Measurements from ENCODE around the gene VARS2. TPM values are rescaled to one million over a fixed set of nuclear protein-coding genes. Genes with fewer than 3 reads are reported as not detected.

The VARS2 gene
- total RNA-seq, 1 experiment from 2014 or later, result 39.8 TPM

- Histone ChIP-seq H3K27me3 (ENCODE audit: insufficient read depth, low read length) (no peaks in the 10 kb centered on the region), H3K4me1 (ENCODE audit: control insufficient read depth in 1 of 2, insufficient read depth in 2 of 2, low read length in 2 of 2) (peaks cover 22% of the 10 kb centered on the region in 2 experiments), H3K9ac (ENCODE audit: low read length) (no peak overlapping the region), H3K79me2 (ENCODE audit: insufficient read depth, low read length) (peaks cover 47% of the 10 kb centered on the region), H3K4me2 (ENCODE audit: low read length) (no peak overlapping the region), H3K9me3 (ENCODE audit: control insufficient read depth in 1 of 2, insufficient read depth in 1 of 2, low read depth in 1 of 2, low read length in 2 of 2) (no peaks in the 10 kb centered on the region), H2AFZ (ENCODE audit: low read depth, low read length, poor library complexity, severe bottlenecking) (no peak overlapping the region), H3K9me2 (ENCODE audit: insufficient read depth) (no peaks in the 10 kb centered on the region), H3K27ac (ENCODE audit: low read depth, low read length) (no peak overlapping the region), H3K36me3 (ENCODE audit: control insufficient read depth in 1 of 2, insufficient read depth in 2 of 2, low read length in 2 of 2) (peaks cover 55% of the 10 kb centered on the region in 2 experiments), H4K20me1 (ENCODE audit: insufficient read depth) (no peaks in the 10 kb centered on the region), H3K4me3 (replicated peaks in 1 of 2; ENCODE audit: low read depth in 1 of 2, low read length in 2 of 2) (no peak overlapping the region)
- intact Hi-C loops (cut with micrococcal nuclease), result no loop called here
- POLR2A ChIA-PET, result no interaction called here
- BruUV-seq (replicated peaks), result no TSS peak
- ATAC-seq, result no peak
- RAD21 ChIA-PET (ENCODE audit: low non-redundant PET in 1 of 2, low total read pairs in 2 of 2, uncharacterized antibody in 2 of 2, unreplicated experiment in 2 of 2), result no interaction called here
- CTCF ChIA-PET, result no interaction called here
- no peak for DNase-seq (ENCODE audit: low read depth, low spot score)
- TF ChIP-seq CBX3 (IDR thresholded peaks at IDR 0.05; ENCODE audit: low read depth) (no peak), EGR1 (IDR thresholded peaks at IDR 0.05; ENCODE audit: low read depth) (no peak), SRF (IDR thresholded peaks at IDR 0.05; ENCODE audit: low read depth) (no peak), POLR2AphosphoS5 (IDR thresholded peaks at IDR 0.05; ENCODE audit: low read depth, low read length) (no peak)
Observed at GRCh38 chr6:30891450-30891723, 22.7 kb upstream of the VARS2 start.

GRCh38 chr6:30891816-30892538, 22.1 kb upstream of the VARS2 start:
- TF ChIP-seq POLR2AphosphoS5 (IDR thresholded peaks at IDR 0.05; ENCODE audit: low read depth, low read length), result no peak
- TF ChIP-seq ZFX (IDR thresholded peaks at IDR 0.05), result no peak
- TF ChIP-seq REST (IDR thresholded peaks at IDR 0.05; ENCODE audit: low read depth), result no peak
- no peak for TF ChIP-seq ELF1 (IDR thresholded peaks at IDR 0.05; ENCODE audit: borderline replicate concordance, low read depth)
- TF ChIP-seq FOSL1 (IDR thresholded peaks at IDR 0.05; ENCODE audit: low read depth), result no peak
- no peak for TF ChIP-seq CEBPB (IDR thresholded peaks at IDR 0.05; ENCODE audit: low read depth)
- TF ChIP-seq CTCF (IDR thresholded peaks at IDR 0.05 in 2 of 3, conservative IDR thresholded peaks at IDR 0.05 in 1 of 3; ENCODE audit: borderline replicate concordance in 1 of 3, insufficient read depth in 1 of 3, low read depth in 2 of 3, low read length in 2 of 3), result no peak
- peaks cover 60 to 61% of the 10 kb centered on the region in 2 experiments for H3K36me3 ChIP-seq (ENCODE audit: control insufficient read depth in 1 of 2, insufficient read depth in 2 of 2, low read length in 2 of 2)
- no peaks in the 10 kb centered on the region for H4K20me1 ChIP-seq (ENCODE audit: insufficient read depth)
- ATAC-seq, result no peak
- peaks cover 16% of the 10 kb centered on the region in 2 experiments for H3K4me1 ChIP-seq (ENCODE audit: control insufficient read depth in 1 of 2, insufficient read depth in 2 of 2, low read length in 2 of 2)
- H3K27me3 ChIP-seq (ENCODE audit: insufficient read depth, low read length), result no peaks in the 10 kb centered on the region
- BruUV-seq (replicated peaks), result no TSS peak
- no peaks in the 10 kb centered on the region for H3K9me2 ChIP-seq (ENCODE audit: insufficient read depth)
- H3K27ac ChIP-seq (ENCODE audit: low read depth, low read length), result 0 out of 2 replicates have a peak overlapping the region, but pooled peaks have one; percentile 7
- no peak overlapping the region for H3K4me3 ChIP-seq (replicated peaks in 1 of 2; ENCODE audit: low read depth in 1 of 2, low read length in 2 of 2)
- H3K79me2 ChIP-seq (ENCODE audit: insufficient read depth, low read length), result peaks cover 41% of the 10 kb centered on the region
- H3K4me2 ChIP-seq (ENCODE audit: low read length), result no peak overlapping the region
- no peak for DNase-seq (ENCODE audit: low read depth, low spot score)
- ChIA-PET POLR2A (no interaction called here), RAD21 (ENCODE audit: low non-redundant PET in 1 of 2, low total read pairs in 2 of 2, uncharacterized antibody in 2 of 2, unreplicated experiment in 2 of 2) (no interaction called here), CTCF (no interaction called here)
- intact Hi-C loops (cut with micrococcal nuclease), result no loop called here
- no peak overlapping the region for H2AFZ ChIP-seq (ENCODE audit: low read depth, low read length, poor library complexity, severe bottlenecking)
- H3K9me3 ChIP-seq (ENCODE audit: control insufficient read depth in 1 of 2, insufficient read depth in 1 of 2, low read depth in 1 of 2, low read length in 2 of 2), result no peaks in the 10 kb centered on the region
- H3K9ac ChIP-seq (ENCODE audit: low read length), result no peak overlapping the region
